Psoas muscle (tissue), 8 donors: ENCODE data around the gene COMMD4. TPM values are rescaled to one million over a fixed set of nuclear protein-coding genes. Genes with fewer than 3 reads are reported as not detected.
"Not testable (repeated sequence)": the region's sequence is repeated elsewhere in the genome, so short reads cannot be mapped to it uniquely, and the experiment has no call there.

Experiments used
- ATAC-seq, 4 donors: fragments of 200-7000 bp; cut with Tn5 transposase; one replicate each; pipeline ENCODE4 v1.9.1; 2020; ENCODE audit warnings: moderate library complexity in 3 of 4, mild to moderate bottlenecking in 2 of 4
- DNase-seq, 2 donors: peaks; one replicate each; pipeline ENCODE4 v3.0.0-alpha.2; 2020
- H3K27ac ChIP-seq: fragments of 200-600 bp; one replicate; pipeline ENCODE4 v1.8.0; 2022
- H3K27me3 ChIP-seq, 3 donors: fragments of 200-600 bp in 1 of 3; one replicate each; pipeline versions ENCODE4 v1.6.1 to v1.8.0; 2013 to 2022; ENCODE audit warnings: low read length in 2 of 3, mild to moderate bottlenecking in 2 of 3, moderate library complexity in 1 of 3; ENCODE audit not compliant: insufficient read depth in 3 of 3
- H3K36me3 ChIP-seq, 2 donors: fragments of 200-600 bp in 1 of 2; one replicate each; pipeline versions ENCODE4 v1.6.1 to v1.8.0; 2013 to 2022; ENCODE audit warnings: low read depth in 1 of 2, mild to moderate bottlenecking in 1 of 2, moderate library complexity in 1 of 2; ENCODE audit not compliant: insufficient read depth in 1 of 2
- H3K4me1 ChIP-seq: fragments of 200-600 bp; one replicate; pipeline ENCODE4 v1.8.0; 2022
- H3K4me3 ChIP-seq: fragments of 200-600 bp; one replicate; pipeline ENCODE4 v1.8.0; 2022; ENCODE audit warnings: mild to moderate bottlenecking
- H3K9me3 ChIP-seq: fragments of 200-600 bp; one replicate; pipeline ENCODE4 v1.8.0; 2022
- CTCF ChIP-seq: fragments of 200-600 bp; IDR thresholded peaks from one replicate; pipeline ENCODE4 v1.8.0; 2022; ENCODE audit warnings: antibody characterized with exemption
- WGBS, 3 donors: extraction: QIAGEN DNeasy Blood & Tissue Kit; methylation state at CpG; one replicate each; pipeline versions ENCODE4 v1.1.6 to v1.1.7; 2013; 5-methylcytosine and 5-hydroxymethylcytosine counted together
- intact Hi-C, 2 donors: fragments of 100-400 bp; cut with DNase I; formaldehyde crosslinking; loops; one replicate each; pipeline versions ENCODE4 v1.11.0 to v1.14.2; 2022
- polyA plus RNA-seq, 3 donors: library from polyadenylated mRNA; stranded (reverse); fragments of 200-250 nt; gene quantifications; one replicate each; pipeline ENCODE4 v1.2.3, GENCODE V29; 2013
- total RNA-seq, 4 donors: library from RNA; stranded (reverse); fragmentation: NEBNext Ultra II Directional in 2 of 4; extraction: Animal tissue kit (Norgen Biotek cat#: 25700) in 2 of 4; gene quantifications; one replicate each; pipeline versions ENCODE4 v1.2.1 to v1.2.4, GENCODE V29; 2021 to 2023
- donor health status: healthy with polysubstance abuse.
- donor health status: DM: no; HTN: no; CAD: no; lungs with moderate emphysema.
- donor health status: Bipolar disorder and iron deficiency.
- donor health status: healthy.
- donor health status: DM: yes; HTN: yes; CAD: no.
- donor health status: DM: no; HTN: no; CAD: no.
- donor health status: DM: no; HTN: no; CAD: no.
- donor health status: DM: yes; HTN: yes; CAD: no.

COMMD4 gene
- total and polyA plus RNA-seq, 7 donors, result 20.1 to 30.6 (median 25.3) TPM

- Histone ChIP-seq H3K4me1 (peaks cover 12% of the 10 kb centered on the region), H3K36me3 (peaks cover 0 to 20% of the 10 kb centered on the region in 2 donors), H3K4me3 (peak overlapping the region; percentile 94), H3K27ac (peak overlapping the region; percentile 76), H3K27me3 (no peaks in the 10 kb centered on the region), H3K9me3 (no peaks in the 10 kb centered on the region)
- no peak for TF ChIP-seq CTCF
- ATAC-seq (no peak), DNase-seq (no peak)
- WGBS, 3 donors, result 38 to 46% (median 45%) methylated on average over 3 of the region's 3 CpGs
- intact Hi-C loops, result no loop called here
Observed at GRCh38 chr15:75335313-75335704, 554 bp upstream of the COMMD4 start.

- Histone ChIP-seq H3K4me1 (peaks cover 12% of the 10 kb centered on the region), H3K27me3 (no peaks in the 10 kb centered on the region), H3K36me3 (peaks cover 0 to 31% of the 10 kb centered on the region in 2 donors), H3K27ac (no peak overlapping the region), H3K4me3 (no peak overlapping the region), H3K9me3 (no peaks in the 10 kb centered on the region)
- ATAC-seq (no peak), DNase-seq (no peak)
- TF ChIP-seq CTCF, result no peak
- 87 to 92% (median 88%) methylated on average over 11 of the region's 11 CpGs for WGBS, 3 donors
- intact Hi-C loops, result no loop called here
Observed at GRCh38 chr15:75338661-75339240, 2.9 kb downstream of the COMMD4 start.

GRCh38 chr15:75339531-75340240 lies 3.8 kb downstream of the COMMD4 start:
- no peaks in the 10 kb centered on the region for H3K9me3 ChIP-seq
- peaks cover 0 to 31% of the 10 kb centered on the region in 2 donors for H3K36me3 ChIP-seq
- DNase-seq (no peak), ATAC-seq (no peak)
- no peak overlapping the region for H3K4me3 ChIP-seq
- intact Hi-C loops, result no loop called here
- H3K4me1 ChIP-seq, result peaks cover 12% of the 10 kb centered on the region
- no peak overlapping the region for H3K27ac ChIP-seq
- TF ChIP-seq CTCF, result no peak
- H3K27me3 ChIP-seq, result no peaks in the 10 kb centered on the region
- WGBS, 3 donors, result 88 to 94% (median 92%) methylated on average over 13 of the region's 13 CpGs

- no peak overlapping the region for H3K27ac ChIP-seq
- H3K4me3 ChIP-seq, result no peak overlapping the region
- DNase-seq (no peak), ATAC-seq (no peak)
- intact Hi-C loops, result no loop called here
- TF ChIP-seq CTCF, result no peak
- H3K9me3 ChIP-seq, result no peaks in the 10 kb centered on the region
- 85 to 87% (median 86%) methylated on average over 6 of the region's 6 CpGs for WGBS, 3 donors
- no peaks in the 10 kb centered on the region for H3K27me3 ChIP-seq
- H3K4me1 ChIP-seq, result no peaks in the 10 kb centered on the region
- peaks cover 0 to 31% of the 10 kb centered on the region in 2 donors for H3K36me3 ChIP-seq
Observed at GRCh38 chr15:75342221-75342620, 6.4 kb downstream of the COMMD4 start.

GRCh38 chr15:75343953-75344352 lies 8.1 kb downstream of the COMMD4 start:
- H3K9me3 ChIP-seq, intact Hi-C loops, ATAC-seq, H3K27ac ChIP-seq, H3K4me3 ChIP-seq, H3K27me3 ChIP-seq, H3K4me1 ChIP-seq: not testable (repeated sequence)
- DNase-seq, result peak in 1 of 2 donors; percentile 32
- H3K36me3 ChIP-seq, result peaks cover 0 to 25% of the 10 kb centered on the region in 2 donors
- 54 to 61% (median 55%) methylated on average over 8 of the region's 8 CpGs for WGBS, 3 donors
